ENCODE measurements around the gene ASCC1. TPM values are rescaled to one million over a fixed set of nuclear protein-coding genes. Genes with fewer than 3 reads are reported as not detected.

The ASCC1 gene
- polyA plus RNA-seq, 4 donors: 9.2 to 21.3 (median 16.1) TPM

GRCh38 chr10:72107325-72108003 lies 108.6 kb downstream of the ASCC1 start:
- WGBS, 3 donors: 61 to 75% (median 61%) methylated on average over 3 of the region's 3 CpGs
- no peak overlapping the region for H3K4me3 ChIP-seq (ENCODE audit: low read depth in 1 of 3, low read length in 3 of 3)
- no peak for FAIRE-seq

GRCh38 chr10:72106896-72107295 lies 109.2 kb downstream of the ASCC1 start:
- Histone ChIP-seq H3K9me3 (ENCODE audit: control insufficient read depth in 2 of 2, insufficient read depth in 1 of 2, low read depth in 1 of 2, low read length in 1 of 2) (no peaks in the 10 kb centered on the region), H3K27ac (ENCODE audit: low read depth in 1 of 3, low read length in 2 of 3) (no peak overlapping the region), H3K4me3 (ENCODE audit: low read depth in 1 of 3, low read length in 3 of 3) (no peak overlapping the region), H3K27me3 (ENCODE audit: control insufficient read depth in 3 of 3, insufficient read depth in 3 of 3, low read length in 3 of 3) (no peaks in the 10 kb centered on the region), H3K4me1 (ENCODE audit: control insufficient read depth in 3 of 3, insufficient read depth in 2 of 3, low read depth in 1 of 3, low read length in 2 of 3) (peaks cover 0 to 6% (median 0%) of the 10 kb centered on the region in 3 donors), H3K36me3 (ENCODE audit: control insufficient read depth in 3 of 3, insufficient read depth in 2 of 3, low read depth in 1 of 3, low read length in 3 of 3) (peaks cover 0 to 6% (median 0%) of the 10 kb centered on the region in 3 donors)
- FAIRE-seq (no peak), DNase-seq (no peak)
- WGBS, 3 donors: 79 to 90% (median 80%) methylated on average over 2 of the region's 2 CpGs

More at GRCh38 chr10:72107325-72108003, 108.6 kb downstream of the ASCC1 start:
- peaks cover 0 to 6% (median 0%) of the 10 kb centered on the region in 3 donors for H3K36me3 ChIP-seq (ENCODE audit: control insufficient read depth in 3 of 3, insufficient read depth in 2 of 3, low read depth in 1 of 3, low read length in 3 of 3)
- H3K9me3 ChIP-seq (ENCODE audit: control insufficient read depth in 2 of 2, insufficient read depth in 1 of 2, low read depth in 1 of 2, low read length in 1 of 2): no peaks in the 10 kb centered on the region
- H3K27ac ChIP-seq (ENCODE audit: low read depth in 1 of 3, low read length in 2 of 3): no peak overlapping the region
- peaks cover 0 to 6% (median 0%) of the 10 kb centered on the region in 3 donors for H3K4me1 ChIP-seq (ENCODE audit: control insufficient read depth in 3 of 3, insufficient read depth in 2 of 3, low read depth in 1 of 3, low read length in 2 of 3)
- DNase-seq: peak in 1 of 2 donors; percentile 43
- no peaks in the 10 kb centered on the region for H3K27me3 ChIP-seq (ENCODE audit: control insufficient read depth in 3 of 3, insufficient read depth in 3 of 3, low read length in 3 of 3)

GRCh38 chr10:72106154-72106849 lies 109.8 kb downstream of the ASCC1 start:
- Histone ChIP-seq H3K4me1 (ENCODE audit: control insufficient read depth in 3 of 3, insufficient read depth in 2 of 3, low read depth in 1 of 3, low read length in 2 of 3) (peaks cover 0 to 6% (median 0%) of the 10 kb centered on the region in 3 donors), H3K9me3 (ENCODE audit: control insufficient read depth in 2 of 2, insufficient read depth in 1 of 2, low read depth in 1 of 2, low read length in 1 of 2) (no peaks in the 10 kb centered on the region), H3K36me3 (ENCODE audit: control insufficient read depth in 3 of 3, insufficient read depth in 2 of 3, low read depth in 1 of 3, low read length in 3 of 3) (peaks cover 0 to 6% (median 0%) of the 10 kb centered on the region in 3 donors), H3K27ac (ENCODE audit: low read depth in 1 of 3, low read length in 2 of 3) (no peak overlapping the region), H3K4me3 (ENCODE audit: low read depth in 1 of 3, low read length in 3 of 3) (no peak overlapping the region), H3K27me3 (ENCODE audit: control insufficient read depth in 3 of 3, insufficient read depth in 3 of 3, low read length in 3 of 3) (no peaks in the 10 kb centered on the region)
- WGBS, 3 donors: 87 to 91% (median 90%) methylated on average over 2 of the region's 2 CpGs
- DNase-seq (no peak), FAIRE-seq (no peak)

GRCh38 chr10:72105710-72106109 lies 110.4 kb downstream of the ASCC1 start:
- Histone ChIP-seq H3K27me3 (ENCODE audit: control insufficient read depth in 3 of 3, insufficient read depth in 3 of 3, low read length in 3 of 3) (no peaks in the 10 kb centered on the region), H3K27ac (ENCODE audit: low read depth in 1 of 3, low read length in 2 of 3) (no peak overlapping the region), H3K4me1 (ENCODE audit: control insufficient read depth in 3 of 3, insufficient read depth in 2 of 3, low read depth in 1 of 3, low read length in 2 of 3) (peaks cover 0 to 6% (median 0%) of the 10 kb centered on the region in 3 donors), H3K36me3 (ENCODE audit: control insufficient read depth in 3 of 3, insufficient read depth in 2 of 3, low read depth in 1 of 3, low read length in 3 of 3) (peaks cover 0 to 6% (median 0%) of the 10 kb centered on the region in 3 donors), H3K9me3 (ENCODE audit: control insufficient read depth in 2 of 2, insufficient read depth in 1 of 2, low read depth in 1 of 2, low read length in 1 of 2) (no peaks in the 10 kb centered on the region), H3K4me3 (ENCODE audit: low read depth in 1 of 3, low read length in 3 of 3) (no peak overlapping the region)
- DNase-seq (no peak), FAIRE-seq (no peak)
- WGBS, 3 donors: 89 to 99% (median 97%) methylated on average over 5 of the region's 5 CpGs

DNA sequence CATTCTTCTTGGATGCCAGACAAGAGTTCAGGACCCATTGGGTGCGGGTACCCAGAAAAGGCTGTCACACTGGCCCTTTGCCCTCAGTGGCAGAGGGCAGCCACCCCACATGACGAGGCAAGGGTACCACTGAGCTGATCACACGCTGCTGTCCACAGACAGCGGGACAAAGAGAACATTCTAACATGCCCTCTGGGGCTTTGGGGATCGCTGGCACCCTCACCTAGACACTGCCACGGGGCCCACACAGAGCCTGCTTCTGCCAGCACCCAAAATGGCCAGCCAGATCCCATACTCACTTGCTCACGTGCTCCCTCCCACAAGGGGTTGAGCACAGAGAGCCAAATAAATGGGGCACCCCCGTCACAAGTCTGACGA lies 111.0 kb downstream of the ASCC1 start:
- Histone ChIP-seq H3K36me3 (ENCODE audit: control insufficient read depth in 3 of 3, insufficient read depth in 2 of 3, low read depth in 1 of 3, low read length in 3 of 3) (peaks cover 0 to 6% (median 0%) of the 10 kb centered on the region in 3 donors), H3K4me3 (ENCODE audit: low read depth in 1 of 3, low read length in 3 of 3) (no peak overlapping the region), H3K27ac (ENCODE audit: low read depth in 1 of 3, low read length in 2 of 3) (no peak overlapping the region), H3K27me3 (ENCODE audit: control insufficient read depth in 3 of 3, insufficient read depth in 3 of 3, low read length in 3 of 3) (no peaks in the 10 kb centered on the region), H3K9me3 (ENCODE audit: control insufficient read depth in 2 of 2, insufficient read depth in 1 of 2, low read depth in 1 of 2, low read length in 1 of 2) (no peaks in the 10 kb centered on the region), H3K4me1 (ENCODE audit: control insufficient read depth in 3 of 3, insufficient read depth in 2 of 3, low read depth in 1 of 3, low read length in 2 of 3) (peaks cover 0 to 6% (median 0%) of the 10 kb centered on the region in 3 donors)
- FAIRE-seq (no peak), DNase-seq (no peak)
- WGBS, 3 donors: 94 to 96% (median 96%) methylated on average over 9 of the region's 9 CpGs

GRCh38 chr10:72104472-72105097 lies 111.5 kb downstream of the ASCC1 start:
- no peak overlapping the region for H3K4me3 ChIP-seq (ENCODE audit: low read depth in 1 of 3, low read length in 3 of 3)
- no peaks in the 10 kb centered on the region for H3K9me3 ChIP-seq (ENCODE audit: control insufficient read depth in 2 of 2, insufficient read depth in 1 of 2, low read depth in 1 of 2, low read length in 1 of 2)
- FAIRE-seq (no peak), DNase-seq (no peak)
- peaks cover 0 to 6% (median 0%) of the 10 kb centered on the region in 3 donors for H3K36me3 ChIP-seq (ENCODE audit: control insufficient read depth in 3 of 3, insufficient read depth in 2 of 3, low read depth in 1 of 3, low read length in 3 of 3)
- H3K27ac ChIP-seq (ENCODE audit: low read depth in 1 of 3, low read length in 2 of 3): no peak overlapping the region
- no peaks in the 10 kb centered on the region for H3K27me3 ChIP-seq (ENCODE audit: control insufficient read depth in 3 of 3, insufficient read depth in 3 of 3, low read length in 3 of 3)
- WGBS, 3 donors: 82 to 90% (median 86%) methylated on average over 8 of the region's 8 CpGs
- peaks cover 0 to 6% (median 0%) of the 10 kb centered on the region in 3 donors for H3K4me1 ChIP-seq (ENCODE audit: control insufficient read depth in 3 of 3, insufficient read depth in 2 of 3, low read depth in 1 of 3, low read length in 2 of 3)

DNA sequence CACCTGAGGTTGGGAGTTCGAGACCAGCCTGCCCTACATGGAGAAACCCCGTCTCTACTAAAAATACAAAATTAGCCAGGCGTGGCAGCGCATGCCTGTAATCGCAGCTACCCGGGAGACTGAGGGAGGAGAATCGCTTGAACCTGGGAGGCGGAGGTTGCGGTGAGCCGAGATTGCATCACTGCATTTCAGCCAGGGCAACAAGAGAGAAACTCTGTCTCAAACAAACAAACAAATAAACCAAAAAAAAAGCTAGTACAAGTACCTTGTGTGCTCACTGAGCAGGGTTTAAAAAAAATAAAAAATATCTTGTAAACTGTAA lies 116.5 kb downstream of the ASCC1 start:
- DNase-seq (no peak), FAIRE-seq (no peak)
- WGBS, 3 donors: 91 to 93% (median 93%) methylated on average over 10 of the region's 10 CpGs
- Histone ChIP-seq H3K36me3 (ENCODE audit: control insufficient read depth in 3 of 3, insufficient read depth in 2 of 3, low read depth in 1 of 3, low read length in 3 of 3) (peaks cover 0 to 3% (median 0%) of the 10 kb centered on the region in 3 donors), H3K9me3 (ENCODE audit: control insufficient read depth in 2 of 2, insufficient read depth in 1 of 2, low read depth in 1 of 2, low read length in 1 of 2) (no peaks in the 10 kb centered on the region), H3K27ac (ENCODE audit: low read depth in 1 of 3, low read length in 2 of 3) (peak overlapping the region; percentile 78 to 93 (median 86)), H3K27me3 (ENCODE audit: control insufficient read depth in 3 of 3, insufficient read depth in 3 of 3, low read length in 3 of 3) (no peaks in the 10 kb centered on the region), H3K4me3 (ENCODE audit: low read depth in 1 of 3, low read length in 3 of 3) (no peak overlapping the region), H3K4me1 (ENCODE audit: control insufficient read depth in 3 of 3, insufficient read depth in 2 of 3, low read depth in 1 of 3, low read length in 2 of 3) (peaks cover 3 to 36% (median 5%) of the 10 kb centered on the region in 3 donors)

DNA sequence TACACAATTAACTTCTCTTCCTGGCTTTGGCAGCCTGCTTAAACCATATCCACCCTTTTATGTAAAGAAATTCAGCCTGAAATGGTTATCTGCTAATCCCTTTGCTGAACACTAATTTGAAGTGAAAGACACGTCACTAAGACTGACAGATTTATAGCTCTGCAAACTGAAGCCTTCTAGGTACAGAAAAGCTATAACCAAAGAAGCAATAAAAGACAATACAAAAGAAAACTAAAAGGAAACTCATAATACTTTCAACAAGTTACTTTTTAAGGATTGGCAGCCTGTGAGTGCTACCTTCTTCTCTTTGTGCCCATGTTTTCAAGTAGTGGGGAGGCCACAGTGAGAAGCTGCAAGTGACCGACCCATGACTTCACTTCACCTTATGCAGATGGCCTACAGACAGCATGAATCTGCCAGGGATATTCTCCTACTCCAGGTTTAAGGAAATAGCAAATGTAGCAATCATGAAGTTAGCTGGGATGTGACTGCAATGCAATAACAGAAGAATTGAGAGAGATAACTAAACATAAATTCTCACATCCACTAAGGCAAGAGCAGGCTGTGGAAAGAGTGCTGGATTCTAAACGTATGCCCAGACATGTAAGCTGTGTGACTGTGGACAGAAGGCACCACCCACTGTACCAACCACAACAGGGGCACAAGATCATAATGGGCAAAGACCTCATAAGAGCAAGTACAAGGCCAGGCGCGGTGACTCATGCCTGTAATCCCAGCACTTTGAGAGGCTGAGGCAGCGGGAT lies 117.1 kb downstream of the ASCC1 start:
- no peaks in the 10 kb centered on the region for H3K9me3 ChIP-seq (ENCODE audit: control insufficient read depth in 2 of 2, insufficient read depth in 1 of 2, low read depth in 1 of 2, low read length in 1 of 2)
- no peaks in the 10 kb centered on the region for H3K27me3 ChIP-seq (ENCODE audit: control insufficient read depth in 3 of 3, insufficient read depth in 3 of 3, low read length in 3 of 3)
- 45 to 77% (median 66%) methylated on average over 6 of the region's 6 CpGs for WGBS, 3 donors
- FAIRE-seq (no peak), DNase-seq (peak; percentile 79 to 87)
- H3K27ac ChIP-seq (ENCODE audit: low read depth in 1 of 3, low read length in 2 of 3): peak overlapping the region; percentile 78 to 93 (median 86)
- no peak overlapping the region for H3K4me3 ChIP-seq (ENCODE audit: low read depth in 1 of 3, low read length in 3 of 3)
- peaks cover 3 to 36% (median 5%) of the 10 kb centered on the region in 3 donors for H3K4me1 ChIP-seq (ENCODE audit: control insufficient read depth in 3 of 3, insufficient read depth in 2 of 3, low read depth in 1 of 3, low read length in 2 of 3)
- peaks cover 0 to 3% (median 0%) of the 10 kb centered on the region in 3 donors for H3K36me3 ChIP-seq (ENCODE audit: control insufficient read depth in 3 of 3, insufficient read depth in 2 of 3, low read depth in 1 of 3, low read length in 3 of 3)

Measured in small intestine (tissue), 7 donors.